ENCODE data around the gene GREB1. TPM values are rescaled to one million over a fixed set of nuclear protein-coding genes. Genes with fewer than 3 reads are reported as not detected.

The GREB1 gene
- total RNA-seq, 1 experiment from 2014 or later = 0.62 TPM

- TF ChIP-seq EZH2phosphoT487 (IDR thresholded peaks at IDR 0.05; ENCODE audit: borderline replicate concordance, low read length) = no peak
- no peak for TF ChIP-seq CTCF (conservative IDR thresholded peaks at IDR 0.05; ENCODE audit: low read depth, low read length)
- no peak for TF ChIP-seq EZH2 (IDR thresholded peaks at IDR 0.05; ENCODE audit: low read length, unreplicated experiment)
- POLR2A ChIA-PET (ENCODE audit: unreplicated experiment) = no interaction called here
Measured at GRCh38 chr2:11672407-11672806, 138.6 kb downstream of the GREB1 start.

GRCh38 chr2:11674983-11675382, 141.1 kb downstream of the GREB1 start:
- Histone ChIP-seq H3K9me3 (ENCODE audit: low read length) (no peaks in the 10 kb centered on the region), H3K4me2 (ENCODE audit: low read length) (no peak overlapping the region), H3K9me2 (replicated peaks; ENCODE audit: low read length) (no peaks in the 10 kb centered on the region), H4K20me1 (ENCODE audit: low read length) (no peaks in the 10 kb centered on the region), H3K9ac (ENCODE audit: low read length) (no peak overlapping the region), H3K36me3 (ENCODE audit: low read depth, low read length) (no peaks in the 10 kb centered on the region), H3K79me2 (ENCODE audit: low read length) (no peaks in the 10 kb centered on the region), H3K4me3 (ENCODE audit: low read length) (no peak overlapping the region), H3K27ac (ENCODE audit: low read length) (no peak overlapping the region), H3F3A (ENCODE audit: low read length, unreplicated experiment) (no peaks in the 10 kb centered on the region), H3K4me1 (ENCODE audit: insufficient read depth, low read length) (peaks cover 12% of the 10 kb centered on the region), H2AFZ (ENCODE audit: low read length) (no peak overlapping the region), H3K27me3 (ENCODE audit: low read length) (no peaks in the 10 kb centered on the region)
- POLR2A ChIA-PET (ENCODE audit: unreplicated experiment) = no interaction called here
- CTCF ChIA-PET = no interaction called here
- no peak for ATAC-seq
- DNase-seq = no peak
- intact Hi-C loops (cut with micrococcal nuclease) = loop anchor here (5.0 to 10.0 kb wide), 2 partner anchors 73 to 540 kb away; a partner anchor contains a TSS
- TF ChIP-seq EZH2phosphoT487 (IDR thresholded peaks at IDR 0.05; ENCODE audit: borderline replicate concordance, low read length) (no peak), CTCF (conservative IDR thresholded peaks at IDR 0.05; ENCODE audit: low read depth, low read length) (no peak), EZH2 (IDR thresholded peaks at IDR 0.05; ENCODE audit: low read length, unreplicated experiment) (no peak)
- no TSS peak for BruUV-seq (replicated peaks)

More at GRCh38 chr2:11672407-11672806, 138.6 kb downstream of the GREB1 start:
- ATAC-seq = no peak
- Histone ChIP-seq H3K36me3 (ENCODE audit: low read depth, low read length) (no peaks in the 10 kb centered on the region), H3K9ac (ENCODE audit: low read length) (no peak overlapping the region), H3F3A (ENCODE audit: low read length, unreplicated experiment) (no peaks in the 10 kb centered on the region), H3K4me2 (ENCODE audit: low read length) (no peak overlapping the region), H3K4me1 (ENCODE audit: insufficient read depth, low read length) (peaks cover 15% of the 10 kb centered on the region), H3K27ac (ENCODE audit: low read length) (no peak overlapping the region), H2AFZ (ENCODE audit: low read length) (no peak overlapping the region), H3K9me3 (ENCODE audit: low read length) (no peaks in the 10 kb centered on the region), H4K20me1 (ENCODE audit: low read length) (no peaks in the 10 kb centered on the region), H3K4me3 (ENCODE audit: low read length) (no peak overlapping the region), H3K27me3 (ENCODE audit: low read length) (no peaks in the 10 kb centered on the region), H3K9me2 (replicated peaks; ENCODE audit: low read length) (no peaks in the 10 kb centered on the region), H3K79me2 (ENCODE audit: low read length) (no peaks in the 10 kb centered on the region)
- DNase-seq = no peak
- CTCF ChIA-PET = no interaction called here
- no TSS peak for BruUV-seq (replicated peaks)
- intact Hi-C loops (cut with micrococcal nuclease) = loop anchor here (5.0 to 10.0 kb wide), 2 partner anchors 70 to 538 kb away; a partner anchor contains a TSS

- TF ChIP-seq EZH2 (IDR thresholded peaks at IDR 0.05; ENCODE audit: low read length, unreplicated experiment) = no peak
- TF ChIP-seq EZH2phosphoT487 (IDR thresholded peaks at IDR 0.05; ENCODE audit: borderline replicate concordance, low read length) = no peak
- TF ChIP-seq CTCF (conservative IDR thresholded peaks at IDR 0.05; ENCODE audit: low read depth, low read length) = no peak
- Histone ChIP-seq H3K79me2 (ENCODE audit: low read length) (no peaks in the 10 kb centered on the region), H3K36me3 (ENCODE audit: low read depth, low read length) (no peaks in the 10 kb centered on the region), H3F3A (ENCODE audit: low read length, unreplicated experiment) (no peaks in the 10 kb centered on the region), H3K9ac (ENCODE audit: low read length) (no peak overlapping the region), H3K4me1 (ENCODE audit: insufficient read depth, low read length) (peaks cover 12% of the 10 kb centered on the region), H3K27me3 (ENCODE audit: low read length) (no peaks in the 10 kb centered on the region), H2AFZ (ENCODE audit: low read length) (no peak overlapping the region), H4K20me1 (ENCODE audit: low read length) (no peaks in the 10 kb centered on the region), H3K9me2 (replicated peaks; ENCODE audit: low read length) (no peaks in the 10 kb centered on the region), H3K4me3 (ENCODE audit: low read length) (no peak overlapping the region), H3K4me2 (ENCODE audit: low read length) (peak overlapping the region; percentile 11; the same call in 1 of the 2 replicates), H3K27ac (ENCODE audit: low read length) (peak overlapping the region; percentile 31), H3K9me3 (ENCODE audit: low read length) (no peaks in the 10 kb centered on the region)
- POLR2A ChIA-PET (ENCODE audit: unreplicated experiment) = no interaction called here
- ATAC-seq (no peak), DNase-seq (no peak)
- intact Hi-C loops (cut with micrococcal nuclease) = loop anchor here (10.0 kb wide), 1 partner anchor 541 kb away; a partner anchor contains a TSS
- CTCF ChIA-PET = no interaction called here
- no TSS peak for BruUV-seq (replicated peaks)
Measured at GRCh38 chr2:11675423-11676112, 141.7 kb downstream of the GREB1 start.
